B cell (primary cell): ENCODE measurements around the gene IFRD2.

ENCODE experiments used
- EZH2 ChIP-seq: IDR thresholded peaks from 2 replicates; pipeline ENCODE4 v1.6.1; 2012; ENCODE audit warnings: borderline replicate concordance, low read depth, mild to moderate bottlenecking, moderate library complexity, low read length; ENCODE audit not compliant: insufficient read depth, poor library complexity, severe bottlenecking
- TF ChIP-seq, protein P1 (sequence below): fragments of 200-600 bp; IDR thresholded peaks from one replicate; pipeline ENCODE4 v1.8.0; 2022; ENCODE audit warnings: antibody characterized with exemption, mild to moderate bottlenecking

DNA sequence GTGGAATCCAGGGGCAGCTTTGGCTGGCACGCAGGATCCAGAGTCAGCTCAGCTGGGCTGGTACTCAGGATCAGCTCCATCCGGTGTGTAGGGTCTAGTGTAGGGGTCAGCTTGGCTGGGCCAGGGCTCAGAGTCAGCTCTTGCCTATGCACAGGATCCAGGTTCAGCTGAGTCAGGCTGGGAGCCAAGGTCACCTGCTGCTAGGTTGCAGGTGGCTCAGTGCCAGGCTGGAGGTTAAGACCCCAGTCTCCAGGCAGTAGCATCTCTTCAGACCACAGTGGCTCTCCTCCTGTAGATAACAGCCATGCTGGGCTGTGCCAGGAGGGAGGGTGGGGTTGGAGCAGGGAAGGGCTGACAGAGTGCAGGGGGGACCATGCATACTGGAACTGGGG is 5.2 kb upstream of the IFRD2 start:
- TF ChIP-seq, protein P1, sequence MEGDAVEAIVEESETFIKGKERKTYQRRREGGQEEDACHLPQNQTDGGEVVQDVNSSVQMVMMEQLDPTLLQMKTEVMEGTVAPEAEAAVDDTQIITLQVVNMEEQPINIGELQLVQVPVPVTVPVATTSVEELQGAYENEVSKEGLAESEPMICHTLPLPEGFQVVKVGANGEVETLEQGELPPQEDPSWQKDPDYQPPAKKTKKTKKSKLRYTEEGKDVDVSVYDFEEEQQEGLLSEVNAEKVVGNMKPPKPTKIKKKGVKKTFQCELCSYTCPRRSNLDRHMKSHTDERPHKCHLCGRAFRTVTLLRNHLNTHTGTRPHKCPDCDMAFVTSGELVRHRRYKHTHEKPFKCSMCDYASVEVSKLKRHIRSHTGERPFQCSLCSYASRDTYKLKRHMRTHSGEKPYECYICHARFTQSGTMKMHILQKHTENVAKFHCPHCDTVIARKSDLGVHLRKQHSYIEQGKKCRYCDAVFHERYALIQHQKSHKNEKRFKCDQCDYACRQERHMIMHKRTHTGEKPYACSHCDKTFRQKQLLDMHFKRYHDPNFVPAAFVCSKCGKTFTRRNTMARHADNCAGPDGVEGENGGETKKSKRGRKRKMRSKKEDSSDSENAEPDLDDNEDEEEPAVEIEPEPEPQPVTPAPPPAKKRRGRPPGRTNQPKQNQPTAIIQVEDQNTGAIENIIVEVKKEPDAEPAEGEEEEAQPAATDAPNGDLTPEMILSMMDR: no peak
- TF ChIP-seq EZH2: no peak
